DND-41 (cell line): ENCODE measurements around the gene SH3TC1.

Experiments
- ATAC-seq: fragments of 200-7000 bp; cut with Tn5 transposase; 3 replicates; pipeline ENCODE4 v1.9.1; 2021; ENCODE audit warnings: low read depth; ENCODE audit not compliant: insufficient read depth
- DNase-seq: peaks from one replicate; pipeline ENCODE4 v3.0.0-alpha.2; 2020
- H2AFZ ChIP-seq: 2 replicates; pipeline ENCODE4 v1.6.0; 2012; ENCODE audit warnings: low read depth, low read length
- H3K27ac ChIP-seq: 2 replicates; pipeline ENCODE4 v1.5.1; 2012; ENCODE audit warnings: low read length, inconsistent platforms
- H3K27me3 ChIP-seq: fragments of 200-600 bp; sonication (generic); 2 replicates; pipeline ENCODE4 v1.6.0; 2012; ENCODE audit warnings: low read length, mild to moderate bottlenecking, inconsistent platforms; ENCODE audit not compliant: insufficient read depth, poor library complexity
- H3K36me3 ChIP-seq: 2 replicates; pipeline ENCODE4 v1.5.1; 2012; ENCODE audit warnings: low read length, inconsistent platforms; ENCODE audit not compliant: insufficient read depth
- H3K4me1 ChIP-seq: 2 replicates; pipeline ENCODE4 v1.5.1; 2012; ENCODE audit warnings: mild to moderate bottlenecking, low read length; ENCODE audit not compliant: insufficient read depth
- H3K4me2 ChIP-seq: 2 replicates; pipeline ENCODE4 v1.6.0; 2012; ENCODE audit warnings: mild to moderate bottlenecking, moderate library complexity, low read length, inconsistent platforms; ENCODE audit not compliant: insufficient read depth
- H3K4me3 ChIP-seq, 2 experiments: fragments of 200-600 bp in 1 of 2; shearing (Covaris generic) in 1 of 2; 2 replicates each; pipeline ENCODE4 v1.5.1; 2012 to 2016; ENCODE audit warnings: inconsistent platforms in 2 of 2, low read length in 2 of 2, mild to moderate bottlenecking in 2 of 2, low read depth in 1 of 2, moderate library complexity in 1 of 2
- H3K79me2 ChIP-seq: 2 replicates; pipeline ENCODE4 v1.6.0; 2012; ENCODE audit warnings: low read length, inconsistent platforms; ENCODE audit not compliant: insufficient read depth
- H3K9ac ChIP-seq: 2 replicates; pipeline ENCODE4 v1.6.0; 2012; ENCODE audit warnings: low read depth, mild to moderate bottlenecking, inconsistent platforms, low read length, moderate library complexity
- H3K9me3 ChIP-seq: 2 replicates; pipeline ENCODE4 v1.5.1; 2012; ENCODE audit warnings: low read length, moderate library complexity, mild to moderate bottlenecking, inconsistent platforms; ENCODE audit not compliant: insufficient read depth, severe bottlenecking
- H4K20me1 ChIP-seq: 2 replicates; pipeline ENCODE4 v1.6.0; 2012; ENCODE audit warnings: low read length; ENCODE audit not compliant: insufficient read depth
- CTCF ChIP-seq: IDR thresholded peaks from 2 replicates; pipeline ENCODE4 v1.5.1; 2012; ENCODE audit warnings: borderline replicate concordance, low read length, moderate library complexity, mild to moderate bottlenecking; ENCODE audit not compliant: poor library complexity, severe bottlenecking; ENCODE audit errors: extremely low read depth
- EZH2 ChIP-seq: IDR thresholded peaks from 3 replicates; pipeline ENCODE4 v1.6.1; 2012; ENCODE audit warnings: borderline replicate concordance, low read depth, mild to moderate bottlenecking, moderate library complexity, low read length, inconsistent platforms; ENCODE audit not compliant: severe bottlenecking

The SH3TC1 gene

GRCh38 chr4:8199594-8200301 lies 658 bp downstream of the SH3TC1 start:
- Histone ChIP-seq H3K27me3 (no peaks in the 10 kb centered on the region), H4K20me1 (no peaks in the 10 kb centered on the region; the same call in 1 of the 2 replicates), H3K79me2 (peaks cover 19% of the 10 kb centered on the region), H3K36me3 (no peaks in the 10 kb centered on the region), H3K9ac (peak overlapping the region; percentile 51), H2AFZ (no peak overlapping the region), H3K4me1 (peaks cover 67% of the 10 kb centered on the region), H3K4me2 (peak overlapping the region; percentile 61), H3K27ac (peak overlapping the region; percentile 87), H3K4me3 (peak overlapping the region in 1 of 2 experiments; percentile 54; a peak in 3 of 4 replicates), H3K9me3 (no peaks in the 10 kb centered on the region)
- no peak for TF ChIP-seq CTCF
- no peak for TF ChIP-seq EZH2
- ATAC-seq, result no peak
- no peak for DNase-seq

- H3K36me3 ChIP-seq, result no peaks in the 10 kb centered on the region
- H2AFZ ChIP-seq, result no peak overlapping the region
- H3K27ac ChIP-seq, result peak overlapping the region; percentile 87
- peak overlapping the region; percentile 51 for H3K9ac ChIP-seq
- peak overlapping the region in 1 of 2 experiments; percentile 54; a peak in 2 of 4 replicates for H3K4me3 ChIP-seq
- no peaks in the 10 kb centered on the region for H3K9me3 ChIP-seq
- H3K4me2 ChIP-seq, result peak overlapping the region; percentile 61
- peaks cover 19% of the 10 kb centered on the region for H3K79me2 ChIP-seq
- H3K27me3 ChIP-seq, result no peaks in the 10 kb centered on the region
- no peak for ATAC-seq
- no peak for DNase-seq
- H4K20me1 ChIP-seq, result no peaks in the 10 kb centered on the region; the same call in 1 of the 2 replicates
- TF ChIP-seq CTCF (no peak), EZH2 (no peak)
- peaks cover 74% of the 10 kb centered on the region for H3K4me1 ChIP-seq
These were observed 1.3 kb downstream of the SH3TC1 start for GRCh38 chr4:8200302-8200975.

DNA sequence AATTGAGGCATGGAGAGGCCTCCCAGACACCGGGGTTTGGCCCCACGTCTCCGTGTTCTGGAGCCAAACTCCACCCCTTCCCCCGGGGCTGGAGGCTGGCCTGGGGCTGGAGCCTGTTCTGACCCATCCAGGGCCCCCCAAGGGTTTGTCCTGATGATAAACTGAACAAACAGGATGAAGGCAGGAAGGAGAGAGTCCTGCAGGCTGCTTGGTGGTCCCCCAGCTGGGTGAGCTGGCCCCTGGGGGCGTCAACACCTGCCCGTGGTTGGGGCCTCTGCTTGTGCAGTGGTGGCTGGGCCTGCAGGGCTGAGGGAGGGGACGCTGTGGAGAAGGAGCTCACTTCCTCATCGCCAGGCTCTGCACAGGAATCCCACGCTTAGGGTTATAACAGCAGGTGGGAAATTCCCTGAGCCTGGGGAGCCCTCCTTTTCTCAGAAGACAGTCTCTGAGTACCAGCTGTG lies 2.3 kb downstream of the SH3TC1 start:
- H3K27ac ChIP-seq, result peak overlapping the region; percentile 87
- no peak overlapping the region for H2AFZ ChIP-seq
- peaks cover 83% of the 10 kb centered on the region for H3K4me1 ChIP-seq
- H4K20me1 ChIP-seq, result no peaks in the 10 kb centered on the region; the same call in 1 of the 2 replicates
- H3K9ac ChIP-seq, result peak overlapping the region; percentile 51
- DNase-seq (peak; percentile 89), ATAC-seq (peak; percentile 76)
- H3K79me2 ChIP-seq, result peaks cover 19% of the 10 kb centered on the region
- H3K27me3 ChIP-seq, result no peaks in the 10 kb centered on the region
- peak overlapping the region in 1 of 2 experiments; percentile 54; a peak in 2 of 4 replicates for H3K4me3 ChIP-seq
- H3K9me3 ChIP-seq, result no peaks in the 10 kb centered on the region
- TF ChIP-seq CTCF (no peak), EZH2 (no peak)
- no peaks in the 10 kb centered on the region for H3K36me3 ChIP-seq
- peak overlapping the region; percentile 61 for H3K4me2 ChIP-seq
